ENCODE results near the gene CEP126.

CEP126 gene, protein sequence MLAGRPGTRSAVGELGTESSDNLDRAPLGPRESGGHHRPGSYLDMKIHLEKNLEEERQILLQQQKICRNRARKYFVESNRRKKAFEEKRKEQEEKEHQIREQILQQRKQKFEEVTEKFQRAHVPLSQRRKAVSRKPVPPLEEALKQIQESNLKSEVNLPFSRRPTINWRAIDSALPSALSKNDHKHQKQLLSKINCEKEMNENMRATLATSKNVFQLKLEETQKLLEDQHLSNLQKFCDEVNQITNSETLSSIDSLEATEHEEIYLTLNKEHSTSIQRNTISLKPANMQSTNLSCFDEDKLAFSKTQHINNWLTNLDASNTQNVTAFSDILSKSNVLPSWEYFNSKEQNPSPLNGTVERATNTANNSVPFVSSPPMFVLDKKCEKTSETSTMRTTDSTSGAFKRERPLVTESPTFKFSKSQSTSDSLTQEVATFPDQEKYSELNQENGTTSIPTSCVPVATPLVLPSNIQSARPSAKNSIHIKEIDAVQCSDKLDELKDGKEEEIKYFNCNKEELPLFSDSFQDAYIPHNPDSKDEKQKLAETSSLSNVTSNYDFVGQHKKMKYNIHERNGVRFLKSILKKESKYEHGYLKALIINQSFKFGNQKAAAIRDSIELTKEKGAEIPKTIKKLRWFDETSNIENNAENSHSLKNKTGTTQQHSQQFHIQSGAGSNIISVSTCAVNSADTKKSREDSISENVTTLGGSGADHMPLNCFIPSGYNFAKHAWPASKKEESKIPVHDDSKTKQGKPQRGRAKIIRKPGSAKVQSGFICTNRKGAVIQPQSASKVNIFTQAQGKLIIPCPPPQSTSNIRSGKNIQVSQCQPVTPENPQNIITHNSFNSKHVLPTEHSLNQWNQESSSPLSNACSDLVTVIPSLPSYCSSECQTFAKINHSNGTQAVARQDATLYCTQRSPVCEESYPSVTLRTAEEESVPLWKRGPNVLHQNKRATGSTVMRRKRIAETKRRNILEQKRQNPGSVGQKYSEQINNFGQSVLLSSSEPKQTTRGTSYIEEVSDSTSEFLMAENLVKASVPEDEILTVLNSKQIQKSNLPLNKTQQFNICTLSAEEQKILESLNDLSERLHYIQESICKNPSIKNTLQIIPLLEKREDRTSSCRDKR

GRCh38 chr11:101914738-101915426 is at the start of gene CEP126:
CEP126 (plus strand) TSS chr11:101915010; CDS start chr11:101915285, 275 bp downstream.
- DNase-seq: peak; percentile 94

- DNase-seq: no peak
Observed at GRCh38 chr11:101866619-101867491, 48.0 kb upstream of the CEP126 start.

DNA sequence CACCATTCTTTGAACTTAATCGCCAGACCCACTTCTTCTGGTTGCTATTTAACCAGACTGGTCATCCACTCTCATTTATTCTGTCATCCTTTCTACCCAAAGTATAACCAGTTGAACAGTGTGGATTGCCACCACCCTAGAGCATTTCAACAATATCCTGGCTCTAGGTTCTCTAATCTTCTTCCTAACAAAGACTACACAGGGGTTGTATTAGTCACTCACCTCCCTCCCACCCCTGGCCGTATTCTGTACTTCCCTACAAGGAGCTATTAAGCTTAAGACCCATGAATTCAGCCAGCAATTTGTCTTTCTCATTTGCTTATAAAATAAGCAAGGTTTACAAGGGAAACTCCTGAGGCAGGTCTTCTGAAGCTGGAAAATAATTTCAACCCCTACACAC is 46.9 kb upstream of the CEP126 start:
- DNase-seq: no peak

DNA sequence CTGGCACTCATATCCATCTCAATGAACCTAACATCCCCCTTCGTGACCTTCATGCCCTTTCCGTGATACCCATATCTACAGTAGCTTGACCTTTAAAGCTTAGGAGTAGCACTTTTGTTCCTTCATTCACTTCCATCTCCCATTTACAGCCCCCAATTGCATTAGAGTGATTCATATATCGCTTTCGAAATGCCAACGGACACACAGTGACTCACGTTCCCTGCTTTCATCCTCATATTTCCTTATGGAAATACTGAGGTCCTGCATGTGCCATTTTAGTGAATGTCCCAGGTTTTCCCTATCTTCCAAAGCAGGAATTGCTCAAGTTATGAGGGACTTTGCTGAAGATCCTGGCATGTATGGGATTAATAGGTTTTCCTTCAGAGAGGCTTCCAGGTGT is 44.3 kb upstream of the CEP126 start:
- no peak for DNase-seq

GRCh38 chr11:101872171-101872882 is 42.5 kb upstream of the CEP126 start:
- no peak for DNase-seq

DNA sequence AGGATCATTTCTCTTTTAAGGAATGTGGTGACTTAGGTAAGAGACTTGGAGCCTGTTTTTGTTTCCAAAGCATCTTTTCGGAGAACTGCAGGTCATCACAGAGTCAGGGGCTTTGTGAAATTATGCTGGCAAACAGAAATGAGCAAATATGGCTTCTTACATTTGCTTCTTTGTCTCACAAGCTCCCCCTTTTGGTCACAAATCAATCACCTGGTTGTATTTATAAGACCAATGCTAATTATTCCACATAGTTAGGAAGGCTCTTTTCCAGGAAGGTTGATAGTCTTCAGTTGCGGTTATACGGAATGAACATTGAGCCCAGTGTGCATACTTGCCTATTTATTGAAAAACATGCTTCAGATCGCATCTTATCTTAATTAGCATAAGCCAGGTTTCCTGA is 34.6 kb upstream of the CEP126 start:
- no peak for DNase-seq

DNA sequence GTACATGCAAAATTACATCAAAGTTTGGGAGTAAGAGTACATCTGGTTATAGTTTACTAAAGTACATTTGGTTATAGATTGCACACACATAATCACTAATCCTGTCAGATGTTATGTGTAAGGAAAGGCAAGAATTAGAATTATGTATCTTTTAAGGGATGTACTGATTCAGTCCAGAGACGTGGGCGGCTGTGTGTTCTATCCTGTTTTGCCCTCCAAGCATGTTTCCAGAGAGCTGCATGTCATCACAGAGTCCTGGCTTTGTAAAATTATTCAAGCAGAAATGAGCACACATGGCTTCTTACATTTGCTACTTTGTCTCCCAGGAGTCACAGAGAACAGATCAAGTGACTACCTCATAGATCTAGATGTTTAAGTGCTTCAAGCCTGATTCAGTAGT is 33.2 kb upstream of the CEP126 start:
- DNase-seq: no peak

DNA sequence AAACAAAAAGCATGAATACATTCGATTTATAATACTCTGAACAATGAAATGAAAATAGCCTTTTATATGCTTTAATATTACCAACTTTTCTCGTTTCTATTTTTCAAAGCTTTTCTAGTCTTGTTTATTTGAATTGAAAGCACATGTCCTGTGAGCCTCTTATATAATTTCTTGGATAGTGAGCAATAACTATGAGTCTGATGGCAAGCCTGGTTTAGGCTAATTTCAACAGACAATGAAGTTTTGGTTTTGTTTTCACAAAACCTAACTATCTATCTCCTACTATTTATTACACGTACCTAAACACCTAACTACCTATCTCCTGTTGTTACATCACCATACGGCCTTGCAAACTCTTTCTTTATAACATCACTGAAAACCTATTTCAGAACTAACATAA is 29.2 kb upstream of the CEP126 start:
- DNase-seq: no peak

- DNase-seq: no peak
Observed at GRCh38 chr11:101889767-101890166, 25.0 kb upstream of the CEP126 start.

DNA sequence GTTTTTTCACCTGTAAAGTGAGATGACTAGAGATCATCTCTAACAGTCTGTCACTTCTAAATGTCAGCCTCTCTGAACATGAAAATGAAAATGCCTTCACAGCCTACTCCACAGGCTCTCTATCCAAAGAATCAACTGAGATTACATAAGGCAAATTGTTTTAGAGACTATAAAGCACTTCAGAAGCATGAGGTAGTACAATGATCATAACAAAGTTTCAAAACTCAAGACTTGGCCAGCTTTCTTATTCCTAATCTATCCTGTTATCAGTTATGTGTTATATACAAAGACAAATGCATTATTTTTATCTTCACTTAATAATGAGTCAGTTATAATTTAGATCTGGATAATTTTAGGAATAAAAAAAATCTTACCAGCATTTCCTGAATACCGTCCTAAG is 20.3 kb upstream of the CEP126 start:
- no peak for DNase-seq

GRCh38 chr11:101907815-101908214 is 7.0 kb upstream of the CEP126 start:
- no peak for DNase-seq

- no peak for DNase-seq
Observed at GRCh38 chr11:101909087-101909486, 5.7 kb upstream of the CEP126 start.

- DNase-seq: no peak
Observed at GRCh38 chr11:101912823-101913284, 2.0 kb upstream of the CEP126 start.

DNA sequence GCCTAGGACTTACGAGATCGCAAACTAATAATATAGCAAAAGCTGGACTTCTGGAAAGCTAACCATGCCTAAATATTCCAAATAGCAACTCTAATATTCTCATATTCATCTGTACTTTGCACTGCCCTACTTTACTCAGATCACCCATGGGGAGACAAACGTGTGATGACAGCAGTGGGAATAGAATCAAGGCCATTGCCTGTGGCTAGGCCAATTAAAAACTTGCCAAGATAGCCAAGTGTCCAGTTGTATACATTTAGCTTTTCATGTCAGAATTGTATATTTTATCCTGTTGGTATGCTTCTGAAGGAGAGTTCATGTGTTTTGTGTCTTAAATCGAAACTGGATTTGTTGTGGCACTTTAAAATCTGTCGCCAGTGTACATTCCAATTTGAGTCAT is 1.2 kb upstream of the CEP126 start:
- DNase-seq: no peak

DNA sequence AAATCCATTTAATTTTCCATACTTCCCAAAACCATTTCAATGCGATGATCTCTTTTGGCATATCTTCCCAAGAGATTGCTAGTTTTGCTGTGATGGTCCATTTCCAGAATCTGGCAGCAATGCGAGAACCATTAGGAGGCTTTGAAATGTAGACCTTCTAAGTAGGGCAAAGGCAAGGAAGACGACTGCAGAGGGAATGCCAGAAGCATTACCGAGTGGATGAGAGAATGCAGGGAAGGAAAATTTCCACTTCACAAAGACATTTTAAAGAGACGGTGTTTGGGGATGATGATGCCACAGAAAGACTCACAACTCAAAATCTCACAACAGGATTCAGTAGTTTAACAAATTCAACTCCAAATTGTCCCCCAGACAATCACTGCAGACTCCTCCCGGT is 471 bp upstream of the CEP126 start:
- DNase-seq: no peak

- DNase-seq: no peak
Observed at GRCh38 chr11:101915791-101916291, 1.0 kb downstream of the CEP126 start.

GRCh38 chr11:101916422-101916821 is 1.6 kb downstream of the CEP126 start, which contains the start of gene ANGPTL5:
ANGPTL5 (minus strand) TSS chr11:101916522; CDS start chr11:101907909, 8,613 bp downstream.
- DNase-seq: no peak

DNA sequence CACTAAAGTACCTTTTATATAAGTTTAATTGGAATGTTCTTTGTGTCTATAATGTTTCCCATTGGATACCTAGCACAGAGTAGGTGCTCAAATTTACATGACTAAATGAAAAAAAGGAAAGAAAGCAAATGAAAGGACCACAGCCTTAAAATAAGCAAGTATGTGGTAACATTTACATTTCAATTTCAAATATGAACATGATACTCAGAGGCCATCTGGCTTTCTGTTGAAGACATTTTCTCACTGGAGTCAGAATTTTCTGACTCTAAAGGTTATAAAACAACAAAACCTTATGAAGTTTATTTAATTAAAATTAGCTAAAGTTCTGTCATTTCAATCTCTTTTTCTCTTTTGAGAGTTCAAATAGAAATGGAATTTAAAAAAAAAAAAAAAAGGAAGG is 2.4 kb downstream of the CEP126 start:
- DNase-seq: no peak

GRCh38 chr11:101920992-101921391 is 6.2 kb downstream of the CEP126 start:
- DNase-seq: no peak

DNA sequence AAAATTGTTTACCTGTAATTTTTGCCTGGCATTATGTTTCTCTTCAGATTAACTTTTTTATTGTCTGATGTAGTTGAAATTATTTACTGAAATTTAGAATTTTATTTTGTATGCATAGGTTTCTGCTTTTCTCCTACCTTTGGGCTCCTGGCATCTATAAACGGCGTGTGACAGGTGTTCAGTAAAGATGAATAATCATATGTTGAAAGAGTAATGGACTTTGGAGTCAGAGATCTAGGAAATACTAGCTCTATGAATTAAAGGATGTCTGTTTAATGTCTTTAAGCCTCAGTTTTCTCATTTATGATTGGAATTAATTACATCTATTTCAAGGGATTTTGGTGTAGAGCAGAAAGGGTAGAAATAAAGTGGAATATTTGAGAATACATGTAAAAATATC is 8.7 kb downstream of the CEP126 start:
- DNase-seq: no peak
